Hypothalamus (tissue), 51 donors: ENCODE measurements around the gene CLCA4.
"Not testable (repeated sequence)": the region's sequence is repeated elsewhere in the genome, so short reads cannot be mapped to it uniquely, and the experiment has no call there.

Experiments
- DNase-seq, 51 donors: peaks; one replicate each; lab custom pipeline; 2025; lab: John Stamatoyannopoulos, UW

CLCA4 gene

GRCh38 chr1:86606080-86606479, 59.2 kb downstream of the CLCA4 start:
- DNase-seq = not testable (repeated sequence)

GRCh38 chr1:86616433-86616832, 69.6 kb downstream of the CLCA4 start:
- no peak for DNase-seq

GRCh38 chr1:86616871-86617270, 70.0 kb downstream of the CLCA4 start:
- DNase-seq = peak in 2 of 51 donors; percentile 1 to 2

- no peak for DNase-seq
Measured at GRCh38 chr1:86618358-86618757, 71.5 kb downstream of the CLCA4 start.

GRCh38 chr1:86619313-86619712, 72.4 kb downstream of the CLCA4 start:
- DNase-seq = no peak

- DNase-seq = no peak
Measured at GRCh38 chr1:86621286-86621685, 74.4 kb downstream of the CLCA4 start.
